Neural cell (in vitro differentiated cells): ENCODE results near the gene MGME1. TPM values are rescaled to one million over a fixed set of nuclear protein-coding genes. Genes with fewer than 3 reads are reported as not detected.

ENCODE experiments used
- H2AFZ ChIP-seq: fragments of 200-600, 300-800 bp; sonication (generic), shearing (Covaris generic); 2 replicates; pipeline ENCODE4 v1.6.0; 2014; ENCODE audit warnings: low read depth, mild to moderate bottlenecking, antibody characterized with exemption, low read length, moderate library complexity
- H3F3A ChIP-seq: fragments of 200-600 bp; shearing (Covaris generic); 2 replicates; pipeline ENCODE4 v1.6.1; 2016; ENCODE audit warnings: mild to moderate bottlenecking, moderate library complexity, mixed read lengths, antibody characterized with exemption, low read length; ENCODE audit not compliant: insufficient read depth, poor library complexity, severe bottlenecking
- H3K27ac ChIP-seq: fragments of 200-600, 300-800 bp; sonication (generic), shearing (Covaris generic); 2 replicates; pipeline ENCODE4 v1.5.1; 2014; ENCODE audit warnings: mild to moderate bottlenecking, low read length, moderate library complexity
- H3K27me3 ChIP-seq: fragments of 300-800, 200-600 bp; sonication (generic), shearing (Covaris generic); 2 replicates; pipeline ENCODE4 v1.6.0; 2014; ENCODE audit warnings: mild to moderate bottlenecking, low read depth, low read length, moderate library complexity; ENCODE audit not compliant: insufficient read depth
- H3K36me3 ChIP-seq: fragments of 300-800, 200-600 bp; sonication (generic), shearing (Covaris generic); 2 replicates; pipeline ENCODE4 v1.5.1; 2014; ENCODE audit warnings: mild to moderate bottlenecking, antibody characterized with exemption, low read length, moderate library complexity; ENCODE audit not compliant: insufficient read depth
- H3K4me2 ChIP-seq: fragments of 300-800, 200-600 bp; sonication (generic), shearing (Covaris generic); 2 replicates; pipeline ENCODE4 v1.6.0; 2014; ENCODE audit warnings: mild to moderate bottlenecking, low read length
- H3K4me3 ChIP-seq: fragments of 300-800, 200-600 bp; sonication (generic), shearing (Covaris generic); 2 replicates; pipeline ENCODE4 v1.5.1; 2014; ENCODE audit warnings: mild to moderate bottlenecking, low read length, moderate library complexity
- H3K79me2 ChIP-seq: fragments of 200-600 bp; shearing (Covaris generic); replicated peaks from 2 replicates; pipeline ENCODE4 v1.6.0; 2014; ENCODE audit warnings: mild to moderate bottlenecking, low read length, moderate library complexity; ENCODE audit not compliant: insufficient read depth
- H3K9ac ChIP-seq: fragments of 300-800, 200-600 bp; sonication (generic), shearing (Covaris generic); 2 replicates; pipeline ENCODE4 v1.6.1; 2016; ENCODE audit warnings: mild to moderate bottlenecking, low read length, mixed read lengths
- H3K9me2 ChIP-seq: fragments of 200-600 bp; shearing (Covaris generic); 2 replicates; pipeline ENCODE4 v1.6.1; 2016; ENCODE audit warnings: mild to moderate bottlenecking, low read length, mixed read lengths; ENCODE audit not compliant: insufficient read depth
- H3K9me3 ChIP-seq: fragments of 200-600, 300-800 bp; sonication (generic), shearing (Covaris generic); 2 replicates; pipeline ENCODE4 v1.6.1; 2016; ENCODE audit warnings: mild to moderate bottlenecking, mixed run types, low read length, moderate library complexity, mixed read lengths
- H4K20me1 ChIP-seq: fragments of 200-600 bp; shearing (Covaris generic); 2 replicates; pipeline ENCODE4 v1.6.1; 2016; ENCODE audit warnings: mild to moderate bottlenecking, mixed run types; ENCODE audit not compliant: insufficient read depth
- EP300 ChIP-seq: fragments of 450-650 bp; conservative IDR thresholded peaks from 2 replicates; pipeline ENCODE4 v1.6.1; 2014; ENCODE audit warnings: antibody characterized with exemption, mild to moderate bottlenecking, moderate library complexity; ENCODE audit not compliant: poor library complexity, severe bottlenecking
- EZH2 ChIP-seq: fragments of 200-600, 300-800 bp; shearing (Covaris generic), sonication (generic); IDR thresholded peaks from 2 replicates; pipeline ENCODE4 v1.6.1; 2014; ENCODE audit warnings: antibody characterized with exemption, low read length, borderline replicate concordance, mild to moderate bottlenecking; ENCODE audit not compliant: insufficient read depth, poor library complexity, severe bottlenecking
- MXI1 ChIP-seq: fragments of 450-650 bp; conservative IDR thresholded peaks from 2 replicates; pipeline ENCODE4 v1.6.1; 2014; ENCODE audit warnings: antibody characterized with exemption, mild to moderate bottlenecking; ENCODE audit not compliant: poor library complexity, severe bottlenecking
- POLR2AphosphoS5 ChIP-seq: IDR thresholded peaks from 2 replicates; pipeline ENCODE4 v1.6.1; 2012
- RAD21 ChIP-seq: fragments of 450-650 bp; conservative IDR thresholded peaks from 2 replicates; pipeline ENCODE4 v1.6.1; 2014; ENCODE audit warnings: antibody characterized with exemption, mild to moderate bottlenecking, moderate library complexity
- SMC3 ChIP-seq: fragments of 450-650 bp; conservative IDR thresholded peaks from 2 replicates; pipeline ENCODE4 v1.6.1; 2014; ENCODE audit warnings: antibody characterized with exemption, mild to moderate bottlenecking, moderate library complexity; ENCODE audit not compliant: poor library complexity
- TAF1 ChIP-seq: IDR thresholded peaks from 2 replicates; pipeline ENCODE4 v1.6.1; 2012; ENCODE audit warnings: low read depth
- polyA plus RNA-seq: library from polyadenylated mRNA; depleted of rRNA; stranded (reverse); fragments of >200 nt; gene quantifications from 2 replicates; pipeline ENCODE4 v1.2.3, GENCODE V29; 2014
- TF ChIP-seq, protein P1 (sequence below): IDR thresholded peaks from 2 replicates; pipeline ENCODE4 v1.6.1; 2012; ENCODE audit warnings: borderline replicate concordance
- TF ChIP-seq, protein P2 (sequence below): fragments of 450-650 bp; IDR thresholded peaks from 2 replicates; pipeline ENCODE4 v1.5.1; 2014; ENCODE audit warnings: antibody characterized with exemption, mild to moderate bottlenecking, moderate library complexity; ENCODE audit not compliant: poor library complexity, severe bottlenecking

The MGME1 gene
- polyA plus RNA-seq, 1 donor from 2014 or later, result 7.0 TPM

DNA sequence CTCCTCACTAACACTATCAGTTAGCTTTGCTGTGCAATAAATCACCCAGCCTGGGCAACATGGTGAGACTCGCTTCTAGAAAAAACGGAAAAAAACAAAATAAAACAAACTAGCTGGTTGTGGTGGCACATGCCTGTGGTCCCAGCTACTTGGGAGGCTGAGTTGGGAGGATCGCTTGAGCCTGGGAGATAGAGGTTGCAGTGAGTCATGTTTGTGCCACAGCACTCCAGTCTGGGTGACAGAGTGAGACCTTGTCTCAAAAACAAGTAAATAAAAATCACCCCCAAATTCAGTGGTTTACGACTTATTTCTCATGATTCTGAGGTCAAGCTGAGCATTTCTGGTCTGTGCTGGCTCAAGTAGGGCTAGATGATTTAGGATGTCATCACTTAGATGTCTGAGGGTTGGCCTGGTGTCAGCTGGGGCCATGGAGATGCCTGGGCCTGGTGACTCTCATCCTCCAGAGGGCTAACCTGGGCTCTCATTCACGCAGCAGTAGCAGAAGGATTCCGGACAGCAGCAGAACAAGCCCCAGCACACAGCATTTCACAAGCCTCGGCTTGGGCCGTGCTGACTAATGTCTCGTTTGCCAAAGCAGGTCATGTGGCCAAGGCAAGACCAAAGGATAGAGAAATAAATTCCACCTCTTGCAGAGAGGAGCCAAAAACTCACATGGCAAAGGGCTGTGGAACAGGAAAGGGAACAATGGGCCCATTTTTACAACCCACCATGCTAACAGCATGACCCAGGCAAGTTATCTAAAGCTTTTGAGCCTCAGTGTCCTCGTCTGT is 32.5 kb downstream of the MGME1 start:
- Histone ChIP-seq H3K36me3 (no peaks in the 10 kb centered on the region), H2AFZ (no peak overlapping the region), H3F3A (no peaks in the 10 kb centered on the region), H3K27me3 (no peaks in the 10 kb centered on the region), H3K9me2 (no peaks in the 10 kb centered on the region), H4K20me1 (no peaks in the 10 kb centered on the region), H3K9me3 (no peaks in the 10 kb centered on the region), H3K9ac (no peak overlapping the region), H3K4me2 (no peak overlapping the region), H3K4me3 (no peak overlapping the region), H3K79me2 (no peaks in the 10 kb centered on the region), H3K27ac (no peak overlapping the region)
- TF ChIP-seq POLR2AphosphoS5, result no peak
- TF ChIP-seq TAF1, result no peak
- TF ChIP-seq MXI1, result no peak
- no peak for TF ChIP-seq EP300
- TF ChIP-seq, protein P1, sequence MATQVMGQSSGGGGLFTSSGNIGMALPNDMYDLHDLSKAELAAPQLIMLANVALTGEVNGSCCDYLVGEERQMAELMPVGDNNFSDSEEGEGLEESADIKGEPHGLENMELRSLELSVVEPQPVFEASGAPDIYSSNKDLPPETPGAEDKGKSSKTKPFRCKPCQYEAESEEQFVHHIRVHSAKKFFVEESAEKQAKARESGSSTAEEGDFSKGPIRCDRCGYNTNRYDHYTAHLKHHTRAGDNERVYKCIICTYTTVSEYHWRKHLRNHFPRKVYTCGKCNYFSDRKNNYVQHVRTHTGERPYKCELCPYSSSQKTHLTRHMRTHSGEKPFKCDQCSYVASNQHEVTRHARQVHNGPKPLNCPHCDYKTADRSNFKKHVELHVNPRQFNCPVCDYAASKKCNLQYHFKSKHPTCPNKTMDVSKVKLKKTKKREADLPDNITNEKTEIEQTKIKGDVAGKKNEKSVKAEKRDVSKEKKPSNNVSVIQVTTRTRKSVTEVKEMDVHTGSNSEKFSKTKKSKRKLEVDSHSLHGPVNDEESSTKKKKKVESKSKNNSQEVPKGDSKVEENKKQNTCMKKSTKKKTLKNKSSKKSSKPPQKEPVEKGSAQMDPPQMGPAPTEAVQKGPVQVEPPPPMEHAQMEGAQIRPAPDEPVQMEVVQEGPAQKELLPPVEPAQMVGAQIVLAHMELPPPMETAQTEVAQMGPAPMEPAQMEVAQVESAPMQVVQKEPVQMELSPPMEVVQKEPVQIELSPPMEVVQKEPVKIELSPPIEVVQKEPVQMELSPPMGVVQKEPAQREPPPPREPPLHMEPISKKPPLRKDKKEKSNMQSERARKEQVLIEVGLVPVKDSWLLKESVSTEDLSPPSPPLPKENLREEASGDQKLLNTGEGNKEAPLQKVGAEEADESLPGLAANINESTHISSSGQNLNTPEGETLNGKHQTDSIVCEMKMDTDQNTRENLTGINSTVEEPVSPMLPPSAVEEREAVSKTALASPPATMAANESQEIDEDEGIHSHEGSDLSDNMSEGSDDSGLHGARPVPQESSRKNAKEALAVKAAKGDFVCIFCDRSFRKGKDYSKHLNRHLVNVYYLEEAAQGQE, result no peak

GRCh38 chr20:18003897-18004296 is 35.1 kb downstream of the MGME1 start:
- Histone ChIP-seq H3K79me2 (no peaks in the 10 kb centered on the region), H4K20me1 (no peaks in the 10 kb centered on the region), H3K4me2 (no peak overlapping the region), H3K9me2 (no peaks in the 10 kb centered on the region), H2AFZ (no peak overlapping the region), H3K27me3 (no peaks in the 10 kb centered on the region), H3F3A (no peaks in the 10 kb centered on the region), H3K36me3 (no peaks in the 10 kb centered on the region), H3K9me3 (no peaks in the 10 kb centered on the region), H3K4me3 (no peak overlapping the region), H3K9ac (no peak overlapping the region), H3K27ac (no peak overlapping the region)
- TF ChIP-seq TAF1, result no peak
- TF ChIP-seq MXI1, result no peak
- TF ChIP-seq EZH2, result no peak
- TF ChIP-seq, protein P2, sequence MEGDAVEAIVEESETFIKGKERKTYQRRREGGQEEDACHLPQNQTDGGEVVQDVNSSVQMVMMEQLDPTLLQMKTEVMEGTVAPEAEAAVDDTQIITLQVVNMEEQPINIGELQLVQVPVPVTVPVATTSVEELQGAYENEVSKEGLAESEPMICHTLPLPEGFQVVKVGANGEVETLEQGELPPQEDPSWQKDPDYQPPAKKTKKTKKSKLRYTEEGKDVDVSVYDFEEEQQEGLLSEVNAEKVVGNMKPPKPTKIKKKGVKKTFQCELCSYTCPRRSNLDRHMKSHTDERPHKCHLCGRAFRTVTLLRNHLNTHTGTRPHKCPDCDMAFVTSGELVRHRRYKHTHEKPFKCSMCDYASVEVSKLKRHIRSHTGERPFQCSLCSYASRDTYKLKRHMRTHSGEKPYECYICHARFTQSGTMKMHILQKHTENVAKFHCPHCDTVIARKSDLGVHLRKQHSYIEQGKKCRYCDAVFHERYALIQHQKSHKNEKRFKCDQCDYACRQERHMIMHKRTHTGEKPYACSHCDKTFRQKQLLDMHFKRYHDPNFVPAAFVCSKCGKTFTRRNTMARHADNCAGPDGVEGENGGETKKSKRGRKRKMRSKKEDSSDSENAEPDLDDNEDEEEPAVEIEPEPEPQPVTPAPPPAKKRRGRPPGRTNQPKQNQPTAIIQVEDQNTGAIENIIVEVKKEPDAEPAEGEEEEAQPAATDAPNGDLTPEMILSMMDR, result no peak
- TF ChIP-seq POLR2AphosphoS5, result no peak
- TF ChIP-seq, protein P1, result no peak
- no peak for TF ChIP-seq EP300
- no peak for TF ChIP-seq SMC3
- TF ChIP-seq RAD21, result no peak
